A172 (cell line): ENCODE results near the gene CPED1. TPM values are rescaled to one million over a fixed set of nuclear protein-coding genes. Genes with fewer than 3 reads are reported as not detected.
A peak's percentile ranks its signal among the peaks of the same experiment; 100 is the strongest.
"Not testable (repeated sequence)": the region's sequence is repeated elsewhere in the genome, so short reads cannot be mapped to it uniquely, and the experiment has no call there.

ENCODE experiments used
- DNase-seq: peaks from one replicate; pipeline ENCODE4 v3.0.0-alpha.2; 2015; ENCODE audit warnings: low spot score
- total RNA-seq: library from RNA; depleted of rRNA; stranded (reverse); fragments of >200 nt; shearing (Covaris generic); gene quantifications from 2 replicates; pipeline ENCODE4 v1.2.3, GENCODE V29; 2014

The CPED1 gene
- total RNA-seq, 1 experiment from 2014 or later, result 18.4 TPM

- no peak for DNase-seq
Observed at GRCh38 chr7:121244120-121244870, 255.8 kb downstream of the CPED1 start.

GRCh38 chr7:121251367-121251766 is 262.9 kb downstream of the CPED1 start:
- not testable (repeated sequence) for DNase-seq

- DNase-seq, result not testable (repeated sequence)
Observed at GRCh38 chr7:121252523-121253235, 264.2 kb downstream of the CPED1 start.

GRCh38 chr7:121259826-121260225 is 271.3 kb downstream of the CPED1 start:
- peak; percentile 10 for DNase-seq

GRCh38 chr7:121261207-121261884 is 272.8 kb downstream of the CPED1 start:
- DNase-seq, result no peak

- no peak for DNase-seq
Observed at GRCh38 chr7:121262221-121262620, 273.7 kb downstream of the CPED1 start.

- no peak for DNase-seq
Observed at GRCh38 chr7:121262969-121263368, 274.5 kb downstream of the CPED1 start.

GRCh38 chr7:121266307-121266894 is 277.9 kb downstream of the CPED1 start:
- no peak for DNase-seq

GRCh38 chr7:121267612-121268011 is 279.1 kb downstream of the CPED1 start:
- DNase-seq, result no peak

GRCh38 chr7:121269798-121270197 is 281.3 kb downstream of the CPED1 start:
- DNase-seq, result no peak

- no peak for DNase-seq
Observed at GRCh38 chr7:121271098-121271497, 282.6 kb downstream of the CPED1 start.

- no peak for DNase-seq
Observed at GRCh38 chr7:121271916-121272315, 283.4 kb downstream of the CPED1 start.

- no peak for DNase-seq
Observed at GRCh38 chr7:121272676-121273075, 284.2 kb downstream of the CPED1 start.

- no peak for DNase-seq
Observed at GRCh38 chr7:121273467-121274167, 285.1 kb downstream of the CPED1 start.

- no peak for DNase-seq
Observed at GRCh38 chr7:121274467-121274866, 286.0 kb downstream of the CPED1 start.

GRCh38 chr7:121275204-121275603 is 286.7 kb downstream of the CPED1 start:
- no peak for DNase-seq

- no peak for DNase-seq
Observed at GRCh38 chr7:121276313-121276712, 287.8 kb downstream of the CPED1 start.

GRCh38 chr7:121278120-121279021 is 289.9 kb downstream of the CPED1 start:
- peak; percentile 55 for DNase-seq

- DNase-seq, result no peak
Observed at GRCh38 chr7:121279060-121279620, 290.6 kb downstream of the CPED1 start.

- no peak for DNase-seq
Observed at GRCh38 chr7:121279822-121280221, 291.3 kb downstream of the CPED1 start.
